22Rv1 (cell line): ENCODE data around the gene NUP50.

Experiments used
- CTCF ChIP-seq: fragments of 450-650 bp; IDR thresholded peaks from 2 replicates; pipeline ENCODE4 v1.5.1; 2017; ENCODE audit warnings: mild to moderate bottlenecking
- ZFX ChIP-seq: fragments of 450-650 bp; IDR thresholded peaks from 2 replicates; pipeline ENCODE4 v1.6.1; 2017; ENCODE audit warnings: antibody characterized with exemption, borderline replicate concordance

GRCh38 chr22:45207981-45208664 lies 44.4 kb downstream of the NUP50 start:
- TF ChIP-seq CTCF (no peak), ZFX (no peak)
